CD4-positive, alpha-beta T cell treated with Interleukin-4 for 1 hour (primary cell): ENCODE measurements around the gene GRIA1.
"Not testable (repeated sequence)": the region's sequence is repeated elsewhere in the genome, so short reads cannot be mapped to it uniquely, and the experiment has no call there.

ENCODE experiments used
- DNase-seq, 2 donors: peaks; one replicate each; pipeline ENCODE4 v3.0.0-alpha.2; 2020 to 2022

Gene GRIA1

DNA sequence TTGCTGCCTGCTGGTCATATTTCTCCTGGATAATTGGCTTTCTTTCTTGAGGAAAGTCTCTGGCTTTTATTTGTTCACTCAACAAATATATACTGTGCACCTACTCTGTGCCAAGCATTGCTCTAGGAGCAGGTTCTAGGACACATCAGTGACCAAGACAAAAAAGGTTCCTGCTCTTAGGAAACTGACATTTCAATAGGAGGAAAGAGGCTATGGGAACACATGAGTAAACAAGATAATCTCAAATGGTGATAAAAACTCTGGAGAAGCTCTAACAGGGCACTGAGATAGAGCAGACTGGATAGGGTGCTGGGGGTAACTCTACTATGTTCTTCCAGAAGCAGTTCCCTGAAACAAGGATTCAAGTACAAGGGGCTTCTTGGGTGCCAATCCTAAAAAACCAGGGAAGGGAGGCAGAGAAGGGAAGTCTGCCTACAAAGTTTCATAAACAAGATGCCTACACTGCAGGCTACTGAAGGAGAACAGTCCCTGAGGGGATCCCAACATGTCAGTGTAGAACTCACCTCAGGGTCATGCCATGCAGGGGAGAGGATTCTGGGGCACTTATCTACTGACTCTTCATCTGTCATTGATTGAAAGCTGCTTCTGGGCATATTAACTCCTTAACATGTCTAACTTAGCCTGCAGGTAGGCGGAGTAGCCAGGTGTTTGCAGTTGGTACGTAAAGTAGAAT, 181.3 kb downstream of the GRIA1 start:
- no peak for DNase-seq

GRCh38 chr5:153672347-153673090, 182.0 kb downstream of the GRIA1 start:
- no peak for DNase-seq

- DNase-seq: no peak
Measured at GRCh38 chr5:153674356-153674755, 183.9 kb downstream of the GRIA1 start.

DNA sequence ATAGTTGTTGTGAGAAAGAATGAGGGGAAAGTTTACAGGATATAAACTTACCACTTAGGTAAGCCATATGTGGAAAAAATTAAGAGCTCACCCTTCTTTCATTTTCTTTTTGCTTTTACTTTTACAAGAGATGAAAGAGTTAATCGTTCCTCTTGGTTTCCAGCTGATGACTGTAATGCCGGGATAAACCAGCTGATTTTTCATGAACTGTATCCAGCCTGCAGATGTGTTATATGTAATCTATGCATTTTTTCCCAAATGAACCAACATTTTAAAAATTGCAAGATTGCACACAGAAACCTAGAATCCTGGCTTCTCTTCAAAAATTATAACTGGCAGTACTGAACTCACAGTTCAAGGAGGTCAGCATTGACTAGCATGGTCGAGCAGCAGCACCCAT, 185.9 kb downstream of the GRIA1 start:
- DNase-seq: no peak

GRCh38 chr5:153676821-153677220, 186.4 kb downstream of the GRIA1 start:
- DNase-seq: no peak

- DNase-seq: no peak
Measured at GRCh38 chr5:153678617-153679329, 188.3 kb downstream of the GRIA1 start.

GRCh38 chr5:153690236-153690635, 199.8 kb downstream of the GRIA1 start:
- no peak for DNase-seq

DNA sequence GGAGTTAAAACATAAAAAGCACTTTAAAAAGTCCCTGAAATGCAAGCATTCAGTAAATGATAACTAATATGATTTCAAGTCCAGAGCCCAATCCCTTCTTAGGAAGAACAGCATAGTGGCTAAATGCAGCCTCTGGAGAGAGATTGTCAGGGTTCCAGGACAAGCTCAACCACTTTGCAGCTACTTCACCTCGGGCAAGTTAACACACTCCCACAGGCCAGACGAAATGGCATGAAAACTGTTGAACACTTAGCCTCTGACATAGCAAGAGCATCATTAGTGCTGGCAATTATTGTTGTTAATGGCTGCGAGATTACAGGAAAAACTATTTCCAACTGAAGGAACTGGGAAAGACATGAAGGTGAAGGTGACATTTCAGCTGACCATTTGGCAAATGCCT, 205.8 kb downstream of the GRIA1 start:
- DNase-seq: no peak

GRCh38 chr5:153699035-153699434, 208.6 kb downstream of the GRIA1 start:
- no peak for DNase-seq

DNA sequence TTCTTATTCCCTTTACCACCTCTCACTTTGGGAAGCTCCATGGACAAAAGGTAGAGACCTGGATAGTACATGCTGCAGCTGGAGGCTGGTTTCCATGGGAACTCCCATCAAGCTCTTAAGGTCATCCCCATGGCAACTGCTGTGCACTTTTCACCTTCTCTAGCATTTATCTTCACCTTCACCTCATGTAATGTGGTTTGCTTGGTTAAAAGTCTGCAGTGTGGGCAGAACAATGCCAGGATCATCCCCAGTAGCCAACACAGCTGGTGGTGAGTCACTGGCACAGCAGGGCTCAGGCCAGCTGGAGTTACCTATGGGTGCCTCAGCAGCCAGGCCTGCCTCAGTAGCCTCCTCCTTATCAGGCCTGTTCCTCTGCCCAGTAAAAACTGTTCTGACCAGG, 210.5 kb downstream of the GRIA1 start:
- no peak for DNase-seq

- no peak for DNase-seq
Measured at GRCh38 chr5:153702265-153702664, 211.8 kb downstream of the GRIA1 start.

DNA sequence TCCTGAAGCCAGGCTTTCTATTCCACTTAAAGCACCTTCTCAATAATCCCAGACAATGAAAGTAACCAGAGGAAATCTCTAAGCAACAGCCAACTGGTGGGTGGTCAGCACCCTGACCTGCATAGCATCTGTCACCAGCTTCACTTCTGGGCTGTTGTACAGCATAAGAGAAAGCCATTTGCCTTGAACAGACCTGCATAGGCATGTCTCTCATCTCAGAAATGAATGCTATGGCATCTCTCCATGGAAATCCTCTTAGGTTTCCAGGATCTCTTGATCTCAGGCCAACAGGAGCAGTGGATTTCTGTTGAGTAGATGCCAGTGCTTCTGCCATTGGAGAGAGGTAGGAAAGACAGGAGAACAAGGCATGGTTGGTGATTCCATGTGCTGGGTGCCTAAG, 213.6 kb downstream of the GRIA1 start:
- DNase-seq: no peak

DNA sequence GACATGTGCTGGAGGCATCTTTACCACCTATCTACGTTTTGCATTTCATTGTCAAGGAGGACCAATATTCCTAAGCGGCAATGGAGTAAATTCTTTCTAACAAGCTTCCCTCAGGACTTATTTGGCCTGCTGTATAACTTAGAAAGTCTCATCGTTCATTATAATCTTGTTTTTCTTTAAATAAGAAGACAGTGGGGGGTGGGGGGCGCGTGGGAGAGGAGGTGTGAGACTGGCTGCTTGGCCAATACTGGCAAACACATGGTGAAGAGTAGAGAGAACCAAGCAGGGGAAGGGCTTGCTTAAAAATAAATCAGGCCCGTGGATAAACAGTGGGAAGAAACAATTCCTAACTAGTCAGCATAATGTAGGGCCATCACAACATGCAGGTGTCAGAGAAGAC, 217.2 kb downstream of the GRIA1 start:
- no peak for DNase-seq

DNA sequence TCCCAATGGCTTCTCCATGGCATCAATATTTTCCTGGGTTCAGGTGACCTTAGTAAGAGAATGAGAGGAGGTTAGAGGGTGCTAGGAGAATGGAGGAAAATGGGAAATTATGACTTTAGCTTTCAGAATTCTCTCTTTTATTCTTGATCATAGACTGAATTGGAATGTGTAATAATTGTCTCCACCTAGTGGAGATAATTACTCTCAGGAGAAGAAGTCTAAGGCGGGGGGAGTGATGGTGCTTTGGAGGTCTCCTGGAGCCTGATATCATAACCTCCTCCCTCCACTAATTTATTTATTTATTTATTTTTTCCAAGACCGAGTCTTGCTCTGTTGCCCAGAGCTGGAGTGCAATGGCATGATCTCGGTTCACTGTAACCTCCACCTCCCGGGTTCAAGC, 221.3 kb downstream of the GRIA1 start:
- DNase-seq: no peak

GRCh38 chr5:153712946-153713345, 222.5 kb downstream of the GRIA1 start:
- no peak for DNase-seq

GRCh38 chr5:153713943-153714342, 223.5 kb downstream of the GRIA1 start:
- no peak for DNase-seq

DNA sequence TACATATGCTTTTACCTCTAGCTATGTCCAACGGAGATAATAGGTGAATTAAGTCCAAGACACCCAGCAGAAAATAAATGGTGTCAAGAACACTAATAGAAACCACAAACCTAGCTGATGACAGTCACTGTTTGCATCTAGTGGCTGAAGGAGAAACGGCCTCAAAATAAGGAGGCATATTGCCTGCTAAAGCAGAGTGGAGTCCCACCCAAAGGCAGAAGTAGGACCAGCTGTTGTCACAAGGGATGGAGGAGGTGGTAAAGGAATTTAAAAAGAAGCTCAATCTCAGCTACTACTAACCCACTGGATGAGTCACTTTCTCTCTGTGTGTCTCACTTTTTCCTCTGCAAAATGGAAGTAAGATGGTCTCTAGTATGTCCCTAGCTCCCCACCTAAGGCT, 224.3 kb downstream of the GRIA1 start:
- DNase-seq: no peak

GRCh38 chr5:153717287-153717686, 226.8 kb downstream of the GRIA1 start:
- no peak for DNase-seq

GRCh38 chr5:153718713-153719112, 228.2 kb downstream of the GRIA1 start:
- no peak for DNase-seq

- DNase-seq: no peak
Measured at GRCh38 chr5:153719324-153719723, 228.9 kb downstream of the GRIA1 start.

GRCh38 chr5:153723022-153723610, 232.6 kb downstream of the GRIA1 start:
- not testable (repeated sequence) for DNase-seq

GRCh38 chr5:153742060-153742459, 251.6 kb downstream of the GRIA1 start:
- DNase-seq: no peak

- no peak for DNase-seq
Measured at GRCh38 chr5:153744751-153745150, 254.3 kb downstream of the GRIA1 start.
